Measurements from ENCODE around the gene ACTN3.

ACTN3 gene

DNA sequence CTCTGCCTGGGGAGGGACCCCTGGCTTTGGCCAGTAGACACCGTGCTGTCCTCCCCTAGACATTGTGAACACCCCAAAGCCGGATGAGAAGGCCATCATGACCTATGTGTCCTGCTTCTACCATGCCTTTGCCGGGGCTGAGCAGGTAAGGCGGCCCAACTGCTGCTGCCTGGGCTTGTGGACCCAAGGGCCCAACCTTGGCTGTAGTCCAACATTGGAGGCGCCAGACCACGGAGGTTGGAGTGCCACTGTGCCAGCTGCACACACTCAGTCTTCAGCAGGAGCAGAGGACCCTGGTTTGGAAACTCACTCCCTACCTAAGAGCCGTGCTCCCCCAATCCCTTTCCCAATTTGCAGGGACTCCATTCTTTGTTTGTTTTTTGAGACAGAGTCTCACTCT is 9.4 kb downstream of the ACTN3 start:
- 88 to 90% methylated on average over 7 of the region's 7 CpGs for WGBS, 2 experiments (ENCODE audit: insufficient coverage in 2 of 2)
- Histone ChIP-seq H3K4me3 (ENCODE audit: extremely low read depth, insufficient read depth, low read length, poor library complexity, severe bottlenecking) (no peak overlapping the region), H3K9me3 (ENCODE audit: control insufficient read depth, low read length) (no peaks in the 10 kb centered on the region), H3K36me3 (ENCODE audit: control insufficient read depth, insufficient read depth, low read length) (no peaks in the 10 kb centered on the region), H3K27ac (ENCODE audit: low read depth, low read length, severe bottlenecking) (no peak overlapping the region), H3K4me1 (ENCODE audit: control insufficient read depth, insufficient read depth, low read length, poor library complexity, severe bottlenecking) (no peaks in the 10 kb centered on the region)

DNA sequence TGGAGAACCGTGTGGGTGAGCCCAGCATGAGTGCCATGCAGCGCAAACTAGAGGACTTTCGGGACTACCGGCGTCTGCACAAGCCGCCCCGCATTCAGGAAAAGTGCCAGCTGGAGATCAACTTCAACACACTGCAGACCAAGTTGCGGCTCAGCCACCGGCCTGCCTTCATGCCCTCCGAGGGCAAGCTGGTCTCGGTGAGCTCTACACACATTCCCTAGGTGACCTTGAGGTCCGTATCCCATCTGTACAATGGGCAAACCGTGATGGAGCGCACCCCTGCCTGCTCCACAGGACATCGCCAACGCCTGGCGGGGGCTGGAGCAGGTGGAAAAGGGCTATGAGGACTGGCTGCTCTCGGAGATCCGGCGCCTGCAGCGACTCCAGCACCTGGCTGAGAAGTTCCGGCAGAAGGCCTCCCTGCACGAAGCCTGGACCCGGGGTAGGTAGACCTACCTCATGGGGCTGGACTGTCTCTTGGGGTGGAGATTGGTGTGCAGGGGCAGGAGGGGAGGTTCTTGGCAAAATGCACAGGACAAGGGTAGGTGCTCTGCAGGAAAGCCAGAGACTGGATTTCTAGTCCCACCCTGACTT is 11.1 kb downstream of the ACTN3 start:
- Histone ChIP-seq H3K4me3 (ENCODE audit: extremely low read depth, insufficient read depth, low read length, poor library complexity, severe bottlenecking) (no peak overlapping the region), H3K27ac (ENCODE audit: low read depth, low read length, severe bottlenecking) (no peak overlapping the region), H3K4me1 (ENCODE audit: control insufficient read depth, insufficient read depth, low read length, poor library complexity, severe bottlenecking) (no peaks in the 10 kb centered on the region), H3K36me3 (ENCODE audit: control insufficient read depth, insufficient read depth, low read length) (no peaks in the 10 kb centered on the region), H3K9me3 (ENCODE audit: control insufficient read depth, low read length) (no peaks in the 10 kb centered on the region)
- WGBS, 2 experiments (ENCODE audit: insufficient coverage in 2 of 2): 91 to 97% methylated on average over 14 to 24 of the region's 24 CpGs

DNA sequence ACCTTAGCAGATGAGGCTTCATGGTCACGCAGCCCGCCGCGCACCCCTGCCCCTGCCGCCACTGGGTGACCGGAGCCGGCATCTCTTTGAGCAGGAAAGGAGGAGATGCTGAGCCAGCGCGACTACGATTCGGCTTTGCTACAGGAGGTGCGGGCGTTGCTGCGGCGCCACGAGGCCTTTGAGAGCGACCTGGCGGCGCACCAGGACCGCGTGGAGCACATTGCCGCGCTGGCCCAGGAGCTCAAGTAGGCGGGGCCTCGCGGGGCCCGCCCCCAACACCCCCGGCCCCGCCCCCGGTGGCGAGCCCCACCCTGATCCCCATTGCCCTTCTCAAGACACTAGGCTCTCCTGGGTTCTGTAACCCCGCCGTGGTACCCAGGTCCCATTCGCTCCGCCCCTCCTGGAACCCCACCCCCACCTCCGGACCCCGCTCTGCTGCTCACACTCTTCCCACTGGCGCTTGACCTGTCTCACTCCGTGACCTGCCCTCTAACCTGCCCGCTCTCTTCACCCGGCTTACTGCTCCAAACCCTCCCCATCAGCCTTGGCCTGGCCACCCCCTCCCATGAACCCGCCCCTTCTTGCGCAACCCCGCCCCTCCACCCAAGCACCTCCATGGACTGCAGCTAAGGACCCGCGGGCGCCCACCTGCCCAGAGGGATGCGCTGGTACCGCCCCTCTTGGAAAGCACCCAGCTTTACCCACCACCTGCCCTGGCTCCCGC is 12.6 kb downstream of the ACTN3 start:
- Histone ChIP-seq H3K4me3 (ENCODE audit: extremely low read depth, insufficient read depth, low read length, poor library complexity, severe bottlenecking) (no peak overlapping the region), H3K27ac (ENCODE audit: low read depth, low read length, severe bottlenecking) (no peak overlapping the region), H3K36me3 (ENCODE audit: control insufficient read depth, insufficient read depth, low read length) (no peaks in the 10 kb centered on the region), H3K9me3 (ENCODE audit: control insufficient read depth, low read length) (no peaks in the 10 kb centered on the region), H3K4me1 (ENCODE audit: control insufficient read depth, insufficient read depth, low read length, poor library complexity, severe bottlenecking) (no peaks in the 10 kb centered on the region)
- WGBS, 2 experiments (ENCODE audit: insufficient coverage in 2 of 2): 94 to 95% methylated on average over 34 to 43 of the region's 50 CpGs

DNA sequence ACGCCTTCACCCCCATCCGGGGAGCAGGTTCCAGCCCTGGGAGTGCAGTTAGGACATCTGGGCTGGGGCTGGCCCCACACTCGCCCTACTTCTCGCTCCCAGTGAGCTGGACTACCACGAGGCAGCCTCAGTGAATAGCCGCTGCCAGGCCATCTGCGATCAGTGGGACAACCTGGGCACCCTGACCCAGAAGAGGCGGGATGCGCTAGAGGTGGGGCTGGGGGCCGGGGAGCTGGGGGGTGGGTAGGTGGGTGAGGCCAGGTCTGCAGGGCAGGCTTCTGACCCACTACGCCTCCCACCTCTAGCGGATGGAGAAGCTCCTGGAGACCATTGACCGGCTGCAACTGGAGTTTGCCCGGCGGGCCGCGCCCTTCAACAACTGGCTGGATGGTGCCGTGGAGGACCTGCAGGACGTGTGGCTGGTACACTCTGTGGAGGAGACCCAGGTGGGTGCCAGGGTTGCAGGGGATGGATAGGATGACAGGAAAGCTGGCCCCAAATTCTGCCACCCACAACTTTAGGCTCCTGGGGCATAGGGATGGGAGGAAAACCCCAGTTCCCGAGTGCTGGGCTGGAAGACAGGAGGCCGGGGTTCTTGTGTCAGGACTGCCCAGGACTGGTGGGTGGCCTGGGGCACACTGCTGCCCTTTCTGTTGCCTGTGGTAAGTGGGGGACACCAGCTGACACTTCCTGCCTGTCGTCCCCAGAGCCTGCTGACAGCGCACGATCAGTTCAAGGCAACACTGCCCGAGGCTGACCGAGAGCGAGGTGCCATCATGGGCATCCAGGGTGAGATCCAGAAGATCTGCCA is 13.4 kb downstream of the ACTN3 start:
- Histone ChIP-seq H3K27ac (ENCODE audit: low read depth, low read length, severe bottlenecking) (no peak overlapping the region), H3K4me3 (ENCODE audit: extremely low read depth, insufficient read depth, low read length, poor library complexity, severe bottlenecking) (no peak overlapping the region), H3K9me3 (ENCODE audit: control insufficient read depth, low read length) (no peaks in the 10 kb centered on the region), H3K36me3 (ENCODE audit: control insufficient read depth, insufficient read depth, low read length) (no peaks in the 10 kb centered on the region), H3K4me1 (ENCODE audit: control insufficient read depth, insufficient read depth, low read length, poor library complexity, severe bottlenecking) (no peaks in the 10 kb centered on the region)
- 89 to 91% methylated on average over 19 to 24 of the region's 27 CpGs for WGBS, 2 experiments (ENCODE audit: insufficient coverage in 2 of 2)

DNA sequence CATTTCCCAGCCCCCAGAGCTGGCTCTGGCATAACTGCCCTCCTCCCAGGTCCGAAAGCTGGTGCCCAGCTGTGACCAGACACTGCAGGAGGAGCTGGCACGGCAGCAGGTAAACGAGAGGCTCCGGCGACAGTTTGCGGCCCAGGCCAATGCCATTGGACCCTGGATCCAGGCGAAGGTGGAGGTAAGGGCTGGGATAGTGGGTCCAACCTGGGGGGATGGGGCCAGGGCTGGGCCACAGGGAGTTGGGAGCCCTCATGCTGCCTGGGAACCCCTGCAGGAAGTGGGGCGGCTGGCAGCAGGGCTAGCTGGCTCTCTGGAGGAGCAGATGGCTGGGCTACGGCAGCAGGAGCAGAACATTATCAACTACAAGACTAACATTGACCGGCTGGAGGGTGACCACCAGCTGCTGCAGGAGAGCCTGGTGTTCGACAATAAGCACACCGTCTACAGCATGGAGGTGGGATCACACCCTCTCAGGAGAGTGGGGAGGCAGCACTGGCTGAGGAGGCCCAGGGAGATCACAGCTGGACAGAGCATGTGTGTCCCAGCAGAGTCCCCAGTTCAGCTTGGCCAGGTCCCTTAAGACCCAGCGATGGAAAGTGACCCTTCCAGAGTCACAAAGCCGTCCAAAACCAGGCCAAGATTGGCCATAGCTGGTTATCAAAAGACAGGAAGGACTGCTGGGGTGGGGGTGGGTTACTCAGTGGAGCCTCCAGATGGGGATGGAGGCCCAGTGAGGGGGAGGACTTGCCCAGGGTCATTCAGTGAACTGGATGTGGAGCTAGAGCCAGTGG is 14.7 kb downstream of the ACTN3 start:
- Histone ChIP-seq H3K4me1 (ENCODE audit: control insufficient read depth, insufficient read depth, low read length, poor library complexity, severe bottlenecking) (no peaks in the 10 kb centered on the region), H3K9me3 (ENCODE audit: control insufficient read depth, low read length) (no peaks in the 10 kb centered on the region), H3K27ac (ENCODE audit: low read depth, low read length, severe bottlenecking) (no peak overlapping the region), H3K36me3 (ENCODE audit: control insufficient read depth, insufficient read depth, low read length) (no peaks in the 10 kb centered on the region), H3K4me3 (ENCODE audit: extremely low read depth, insufficient read depth, low read length, poor library complexity, severe bottlenecking) (no peak overlapping the region)
- 91 to 94% methylated on average over 6 to 12 of the region's 14 CpGs for WGBS, 2 experiments (ENCODE audit: insufficient coverage in 2 of 2)

DNA sequence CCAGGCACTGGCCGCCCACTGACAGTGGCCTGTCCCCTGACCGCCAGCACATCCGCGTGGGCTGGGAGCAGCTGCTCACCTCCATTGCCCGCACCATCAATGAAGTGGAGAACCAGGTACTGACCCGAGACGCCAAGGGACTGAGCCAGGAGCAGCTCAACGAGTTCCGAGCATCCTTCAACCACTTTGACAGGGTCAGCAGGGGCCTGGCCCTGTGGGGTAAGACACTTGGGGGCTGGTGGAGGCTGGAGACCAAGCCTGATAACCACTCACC is 15.2 kb downstream of the ACTN3 start:
- WGBS, 2 experiments (ENCODE audit: insufficient coverage in 2 of 2): 96 to 99% methylated on average over 9 of the region's 9 CpGs
- H3K9me3 ChIP-seq (ENCODE audit: control insufficient read depth, low read length): no peaks in the 10 kb centered on the region
- H3K27ac ChIP-seq (ENCODE audit: low read depth, low read length, severe bottlenecking): no peak overlapping the region
- H3K36me3 ChIP-seq (ENCODE audit: control insufficient read depth, insufficient read depth, low read length): no peaks in the 10 kb centered on the region
- no peak overlapping the region for H3K4me3 ChIP-seq (ENCODE audit: extremely low read depth, insufficient read depth, low read length, poor library complexity, severe bottlenecking)
- no peaks in the 10 kb centered on the region for H3K4me1 ChIP-seq (ENCODE audit: control insufficient read depth, insufficient read depth, low read length, poor library complexity, severe bottlenecking)

DNA sequence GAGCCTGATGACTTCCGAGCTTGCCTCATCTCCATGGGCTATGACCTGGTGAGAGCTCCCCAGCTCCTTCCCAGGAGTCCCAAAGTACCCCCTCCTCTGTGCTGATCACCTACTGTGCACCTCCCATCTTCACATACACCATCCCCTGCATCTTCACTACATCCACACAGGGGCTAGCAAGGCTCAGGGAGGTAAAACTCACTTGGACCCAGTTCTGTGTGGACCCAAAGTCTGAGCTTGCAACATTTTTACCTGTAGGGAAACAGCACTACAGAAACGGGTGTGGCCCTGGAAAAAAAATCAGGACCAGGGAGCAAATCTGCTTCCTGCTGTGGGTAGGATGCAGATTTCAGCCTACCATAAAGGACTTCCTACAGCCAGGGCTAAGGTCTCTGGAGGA is 15.6 kb downstream of the ACTN3 start:
- Histone ChIP-seq H3K4me1 (ENCODE audit: control insufficient read depth, insufficient read depth, low read length, poor library complexity, severe bottlenecking) (no peaks in the 10 kb centered on the region), H3K4me3 (ENCODE audit: extremely low read depth, insufficient read depth, low read length, poor library complexity, severe bottlenecking) (no peak overlapping the region), H3K36me3 (ENCODE audit: control insufficient read depth, insufficient read depth, low read length) (no peaks in the 10 kb centered on the region), H3K27ac (ENCODE audit: low read depth, low read length, severe bottlenecking) (no peak overlapping the region), H3K9me3 (ENCODE audit: control insufficient read depth, low read length) (no peaks in the 10 kb centered on the region)
- WGBS, 2 experiments (ENCODE audit: insufficient coverage in 2 of 2): 79 to 95% methylated on average over 2 of the region's 2 CpGs

DNA sequence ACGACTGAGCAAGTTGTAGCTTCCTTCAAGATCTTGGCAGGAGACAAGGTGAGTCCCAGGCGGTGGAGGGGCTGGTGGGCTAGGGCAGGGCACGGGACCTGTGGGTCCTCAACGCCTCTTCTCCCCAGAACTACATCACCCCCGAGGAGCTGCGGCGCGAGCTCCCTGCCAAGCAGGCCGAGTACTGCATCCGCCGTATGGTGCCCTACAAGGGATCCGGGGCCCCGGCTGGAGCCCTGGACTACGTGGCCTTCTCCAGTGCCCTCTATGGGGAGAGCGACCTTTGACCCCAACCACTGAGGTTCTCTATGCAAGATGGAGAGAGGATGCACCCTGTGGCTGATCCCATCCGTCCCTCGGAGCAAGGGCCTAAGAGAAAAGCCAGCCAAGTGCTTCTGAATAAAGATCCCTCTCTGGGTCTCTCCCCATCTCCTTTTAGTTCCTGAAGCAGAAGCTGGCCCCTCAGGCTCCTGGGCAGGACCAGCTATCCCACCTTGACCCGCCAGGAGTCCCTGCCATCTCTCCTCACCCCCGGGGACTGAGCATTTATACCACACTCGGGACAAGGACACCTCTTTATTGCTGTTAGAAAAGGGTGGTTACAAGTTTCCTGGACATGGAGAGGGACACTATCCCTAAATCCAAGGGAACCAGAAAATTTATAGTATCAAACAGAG is 16.3 kb downstream of the ACTN3 start:
- no peak overlapping the region for H3K27ac ChIP-seq (ENCODE audit: low read depth, low read length, severe bottlenecking)
- H3K4me1 ChIP-seq (ENCODE audit: control insufficient read depth, insufficient read depth, low read length, poor library complexity, severe bottlenecking): no peaks in the 10 kb centered on the region
- H3K4me3 ChIP-seq (ENCODE audit: extremely low read depth, insufficient read depth, low read length, poor library complexity, severe bottlenecking): no peak overlapping the region
- 94 to 95% methylated on average over 17 of the region's 20 CpGs for WGBS, 2 experiments (ENCODE audit: insufficient coverage in 2 of 2)
- H3K36me3 ChIP-seq (ENCODE audit: control insufficient read depth, insufficient read depth, low read length): no peaks in the 10 kb centered on the region
- no peaks in the 10 kb centered on the region for H3K9me3 ChIP-seq (ENCODE audit: control insufficient read depth, low read length)

DNA sequence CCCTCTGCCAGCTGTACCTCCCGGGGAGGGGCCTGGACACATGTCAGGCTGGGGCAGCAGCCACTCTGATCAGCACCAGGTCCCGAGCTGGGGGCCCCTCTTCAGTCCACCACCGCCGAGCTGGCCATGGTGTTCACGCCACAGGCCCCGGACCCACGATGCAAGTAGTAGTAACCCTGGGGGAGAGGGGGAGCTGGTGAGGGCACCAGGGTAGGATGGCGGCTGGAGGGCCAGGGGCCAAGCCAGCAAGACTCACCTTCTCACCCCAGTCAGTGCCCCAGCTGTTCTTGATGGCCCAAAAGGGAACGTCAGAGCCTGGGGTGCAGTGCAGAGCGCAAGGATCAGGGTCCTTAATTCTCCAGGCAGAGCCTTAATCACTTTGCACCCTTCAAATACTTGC is 17.1 kb downstream of the ACTN3 start:
- Histone ChIP-seq H3K4me1 (ENCODE audit: control insufficient read depth, insufficient read depth, low read length, poor library complexity, severe bottlenecking) (no peaks in the 10 kb centered on the region), H3K27ac (ENCODE audit: low read depth, low read length, severe bottlenecking) (no peak overlapping the region), H3K36me3 (ENCODE audit: control insufficient read depth, insufficient read depth, low read length) (no peaks in the 10 kb centered on the region), H3K4me3 (ENCODE audit: extremely low read depth, insufficient read depth, low read length, poor library complexity, severe bottlenecking) (no peak overlapping the region), H3K9me3 (ENCODE audit: control insufficient read depth, low read length) (no peaks in the 10 kb centered on the region)
- 87 to 89% methylated on average over 6 to 8 of the region's 10 CpGs for WGBS, 2 experiments (ENCODE audit: insufficient coverage in 2 of 2)

DNA sequence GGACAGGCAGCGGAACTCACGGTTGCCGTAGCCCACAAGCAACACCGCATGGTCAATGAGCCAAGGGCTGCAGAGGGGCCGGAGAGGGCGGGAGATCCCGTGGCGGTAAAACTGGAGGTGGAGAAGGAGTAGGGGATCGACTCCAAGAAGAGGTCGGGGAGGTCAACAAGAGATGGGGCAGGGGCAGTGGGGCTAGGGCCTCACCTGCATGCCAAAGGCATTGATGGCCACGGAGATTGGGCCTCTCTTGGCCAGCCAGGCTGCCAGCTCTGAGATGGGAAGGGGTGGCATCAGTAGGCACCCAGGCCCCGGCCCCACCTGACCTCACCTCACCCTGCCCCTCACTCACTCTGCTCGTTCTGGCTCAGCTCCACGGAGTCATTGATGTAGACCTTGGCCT is 17.8 kb downstream of the ACTN3 start:
- no peaks in the 10 kb centered on the region for H3K9me3 ChIP-seq (ENCODE audit: control insufficient read depth, low read length)

More for the DNA sequence above, 17.8 kb downstream of the ACTN3 start:
- Histone ChIP-seq H3K4me3 (ENCODE audit: extremely low read depth, insufficient read depth, low read length, poor library complexity, severe bottlenecking) (no peak overlapping the region), H3K27ac (ENCODE audit: low read depth, low read length, severe bottlenecking) (no peak overlapping the region), H3K4me1 (ENCODE audit: control insufficient read depth, insufficient read depth, low read length, poor library complexity, severe bottlenecking) (no peaks in the 10 kb centered on the region), H3K36me3 (ENCODE audit: control insufficient read depth, insufficient read depth, low read length) (no peaks in the 10 kb centered on the region)
- 91 to 93% methylated on average over 11 to 14 of the region's 14 CpGs for WGBS, 2 experiments (ENCODE audit: insufficient coverage in 2 of 2)

Data from mesodermal cell (in vitro differentiated cells).